ENCODE data around the gene DTL. TPM values are rescaled to one million over a fixed set of nuclear protein-coding genes. Genes with fewer than 3 reads are reported as not detected.
A peak's percentile ranks its signal among the peaks of the same experiment; 100 is the strongest.

The DTL gene
- total and polyA plus RNA-seq, 2 experiments from 2014 or later: 8.2 to 9.7 TPM

GRCh38 chr1:212129781-212130180 is 94.2 kb downstream of the DTL start:
- Histone ChIP-seq H4K20me1 (ENCODE audit: insufficient read depth) (no peaks in the 10 kb centered on the region; the same call in 1 of the 2 replicates), H3K36me3 (ENCODE audit: low read depth) (no peaks in the 10 kb centered on the region), H3K79me2 (ENCODE audit: insufficient read depth) (no peaks in the 10 kb centered on the region), H3K4me3 (no peak overlapping the region), H3K9me3 (ENCODE audit: low read depth) (no peaks in the 10 kb centered on the region), H3K9ac (no peak overlapping the region), H3K27ac (no peak overlapping the region), H3K4me2 (ENCODE audit: unreplicated experiment) (no peak overlapping the region), H3K27me3 (replicated peaks; ENCODE audit: insufficient read depth) (no peaks in the 10 kb centered on the region), H3K4me1 (ENCODE audit: insufficient read depth) (no peaks in the 10 kb centered on the region), H3K9me2 (ENCODE audit: insufficient read depth) (no peaks in the 10 kb centered on the region), H3F3A (ENCODE audit: insufficient read depth) (no peaks in the 10 kb centered on the region), H2AFZ (no peak overlapping the region)
- no peak for DNase-seq
- WGBS, 2 experiments (ENCODE audit: low coverage in 1 of 2, low lambda C conversion rate in 2 of 2, missing lambda C conversion rate in 2 of 2): 94 to 98% methylated on average over 6 of the region's 6 CpGs
- in situ Hi-C loops (cut with MboI): no loop called here
- no peak for TF ChIP-seq EZH2 (IDR thresholded peaks at IDR 0.05; ENCODE audit: insufficient read depth, poor library complexity, severe bottlenecking)
- TF ChIP-seq EZH2phosphoT487 (IDR thresholded peaks at IDR 0.05; ENCODE audit: insufficient read depth, low read depth): no peak

GRCh38 chr1:212132025-212132424 is 96.5 kb downstream of the DTL start:
- in situ Hi-C loops (cut with MboI): no loop called here
- Histone ChIP-seq H3K4me1 (ENCODE audit: insufficient read depth) (no peaks in the 10 kb centered on the region), H3K27ac (no peak overlapping the region), H3K9me2 (ENCODE audit: insufficient read depth) (no peaks in the 10 kb centered on the region), H3K79me2 (ENCODE audit: insufficient read depth) (no peaks in the 10 kb centered on the region), H4K20me1 (ENCODE audit: insufficient read depth) (no peaks in the 10 kb centered on the region; the same call in 1 of the 2 replicates), H3K4me2 (ENCODE audit: unreplicated experiment) (no peak overlapping the region), H3K9ac (no peak overlapping the region), H3K36me3 (ENCODE audit: low read depth) (no peaks in the 10 kb centered on the region), H3F3A (ENCODE audit: insufficient read depth) (no peaks in the 10 kb centered on the region), H3K9me3 (ENCODE audit: low read depth) (no peaks in the 10 kb centered on the region), H2AFZ (no peak overlapping the region), H3K27me3 (replicated peaks; ENCODE audit: insufficient read depth) (no peaks in the 10 kb centered on the region), H3K4me3 (no peak overlapping the region)
- 75 to 84% methylated on average over 1 of the region's 1 CpG for WGBS, 2 experiments (ENCODE audit: low coverage in 1 of 2, low lambda C conversion rate in 2 of 2, missing lambda C conversion rate in 2 of 2)
- no peak for TF ChIP-seq EZH2 (IDR thresholded peaks at IDR 0.05; ENCODE audit: insufficient read depth, poor library complexity, severe bottlenecking)
- peak; percentile 51 for DNase-seq

- no peak overlapping the region for H2AFZ ChIP-seq
- H3K9me2 ChIP-seq (ENCODE audit: insufficient read depth): no peaks in the 10 kb centered on the region
- no peaks in the 10 kb centered on the region for H3K36me3 ChIP-seq (ENCODE audit: low read depth)
- H3K4me1 ChIP-seq (ENCODE audit: insufficient read depth): no peaks in the 10 kb centered on the region
- in situ Hi-C loops (cut with MboI): no loop called here
- H3K79me2 ChIP-seq (ENCODE audit: insufficient read depth): no peaks in the 10 kb centered on the region
- no peaks in the 10 kb centered on the region for H3K9me3 ChIP-seq (ENCODE audit: low read depth)
- no peak overlapping the region for H3K9ac ChIP-seq
- no peak for TF ChIP-seq EZH2phosphoT487 (IDR thresholded peaks at IDR 0.05; ENCODE audit: insufficient read depth, low read depth)
- no peak for TF ChIP-seq EZH2 (IDR thresholded peaks at IDR 0.05; ENCODE audit: insufficient read depth, poor library complexity, severe bottlenecking)
- no peak for DNase-seq
- WGBS, 2 experiments (ENCODE audit: low coverage in 1 of 2, low lambda C conversion rate in 2 of 2, missing lambda C conversion rate in 2 of 2): 29 to 43% methylated on average over 2 of the region's 2 CpGs
- H3F3A ChIP-seq (ENCODE audit: insufficient read depth): no peaks in the 10 kb centered on the region
- no peaks in the 10 kb centered on the region; the same call in 1 of the 2 replicates for H4K20me1 ChIP-seq (ENCODE audit: insufficient read depth)
- no peak overlapping the region for H3K27ac ChIP-seq
- no peak overlapping the region for H3K4me2 ChIP-seq (ENCODE audit: unreplicated experiment)
- H3K27me3 ChIP-seq (replicated peaks; ENCODE audit: insufficient read depth): no peaks in the 10 kb centered on the region
- no peak overlapping the region for H3K4me3 ChIP-seq
Measured at GRCh38 chr1:212133319-212133718, 97.8 kb downstream of the DTL start.

DNA sequence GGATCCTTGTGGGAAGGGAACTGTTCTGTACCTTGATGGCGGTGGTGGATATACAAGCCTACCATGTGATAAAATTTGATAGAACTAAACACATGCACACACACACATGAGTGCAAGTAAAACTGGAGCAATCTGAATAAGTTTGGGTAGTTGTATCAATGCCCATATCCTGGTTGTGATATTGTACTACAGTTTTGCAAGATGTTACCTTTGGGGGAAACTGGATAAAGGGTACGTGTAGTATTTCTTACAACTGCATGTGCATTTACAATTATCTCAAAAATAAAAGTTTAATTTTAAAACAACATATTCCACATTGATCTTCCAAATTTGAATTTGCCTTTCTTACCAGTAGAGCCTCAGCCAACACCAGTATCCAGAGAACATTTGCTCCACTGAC is 99.6 kb downstream of the DTL start:
- H3K79me2 ChIP-seq (ENCODE audit: insufficient read depth): no peaks in the 10 kb centered on the region
- no peaks in the 10 kb centered on the region for H3K9me3 ChIP-seq (ENCODE audit: low read depth)
- DNase-seq: no peak
- no peak overlapping the region for H3K27ac ChIP-seq
- no peaks in the 10 kb centered on the region for H3K27me3 ChIP-seq (replicated peaks; ENCODE audit: insufficient read depth)
- H4K20me1 ChIP-seq (ENCODE audit: insufficient read depth): no peaks in the 10 kb centered on the region; the same call in 1 of the 2 replicates
- H3K36me3 ChIP-seq (ENCODE audit: low read depth): no peaks in the 10 kb centered on the region
- no peak overlapping the region for H3K4me3 ChIP-seq
- 96 to 98% methylated on average over 2 of the region's 2 CpGs for WGBS, 2 experiments (ENCODE audit: low coverage in 1 of 2, low lambda C conversion rate in 2 of 2, missing lambda C conversion rate in 2 of 2)
- H3K9ac ChIP-seq: no peak overlapping the region
- H3K4me1 ChIP-seq (ENCODE audit: insufficient read depth): no peaks in the 10 kb centered on the region
- TF ChIP-seq EZH2 (IDR thresholded peaks at IDR 0.05; ENCODE audit: insufficient read depth, poor library complexity, severe bottlenecking) (no peak), EZH2phosphoT487 (IDR thresholded peaks at IDR 0.05; ENCODE audit: insufficient read depth, low read depth) (no peak)
- no peaks in the 10 kb centered on the region for H3F3A ChIP-seq (ENCODE audit: insufficient read depth)
- H2AFZ ChIP-seq: no peak overlapping the region
- no peak overlapping the region for H3K4me2 ChIP-seq (ENCODE audit: unreplicated experiment)
- no peaks in the 10 kb centered on the region for H3K9me2 ChIP-seq (ENCODE audit: insufficient read depth)
- in situ Hi-C loops (cut with MboI): no loop called here

- DNase-seq: no peak
- Histone ChIP-seq H3K9me2 (ENCODE audit: insufficient read depth) (no peaks in the 10 kb centered on the region), H3K27me3 (replicated peaks; ENCODE audit: insufficient read depth) (no peaks in the 10 kb centered on the region), H3K27ac (no peak overlapping the region), H3K9ac (no peak overlapping the region), H3F3A (ENCODE audit: insufficient read depth) (no peaks in the 10 kb centered on the region), H3K36me3 (ENCODE audit: low read depth) (no peaks in the 10 kb centered on the region), H3K9me3 (ENCODE audit: low read depth) (no peaks in the 10 kb centered on the region), H4K20me1 (ENCODE audit: insufficient read depth) (no peaks in the 10 kb centered on the region), H3K4me3 (no peak overlapping the region), H3K79me2 (ENCODE audit: insufficient read depth) (no peaks in the 10 kb centered on the region), H2AFZ (no peak overlapping the region), H3K4me1 (ENCODE audit: insufficient read depth) (no peaks in the 10 kb centered on the region), H3K4me2 (ENCODE audit: unreplicated experiment) (no peak overlapping the region)
- in situ Hi-C loops (cut with MboI): no loop called here
- 94 to 96% methylated on average over 1 of the region's 1 CpG for WGBS, 2 experiments (ENCODE audit: low coverage in 1 of 2, low lambda C conversion rate in 2 of 2, missing lambda C conversion rate in 2 of 2)
- TF ChIP-seq EZH2 (IDR thresholded peaks at IDR 0.05; ENCODE audit: insufficient read depth, poor library complexity, severe bottlenecking) (no peak), EZH2phosphoT487 (IDR thresholded peaks at IDR 0.05; ENCODE audit: insufficient read depth, low read depth) (no peak)
Measured at GRCh38 chr1:212137854-212138253, 102.3 kb downstream of the DTL start.

All from GM23248 (cell line).